Fibroblast of skin of left quadriceps (primary cell): ENCODE measurements around the gene CPED1.
"Not testable (repeated sequence)": the region's sequence is repeated elsewhere in the genome, so short reads cannot be mapped to it uniquely, and the experiment has no call there.

Experiments used
- DNase-seq, 2 experiments: peaks; one replicate each; pipeline ENCODE4 v3.0.0-alpha.2; 2013; ENCODE audit warnings: low read depth in 2 of 2

Gene CPED1

GRCh38 chr7:120981117-120981516 lies 7.4 kb upstream of the CPED1 start:
- DNase-seq, result no peak

GRCh38 chr7:120981888-120982615 lies 6.5 kb upstream of the CPED1 start:
- peak in 1 of 2 experiments; percentile 39 for DNase-seq

GRCh38 chr7:120983592-120983991 lies 4.9 kb upstream of the CPED1 start:
- not testable (repeated sequence) for DNase-seq

GRCh38 chr7:120984406-120984805 lies 4.1 kb upstream of the CPED1 start:
- no peak for DNase-seq

GRCh38 chr7:120985130-120985758 lies 3.3 kb upstream of the CPED1 start:
- DNase-seq, result no peak

- DNase-seq, result no peak
These were observed 2.7 kb upstream of the CPED1 start for GRCh38 chr7:120985839-120986238.

- no peak for DNase-seq
These were observed 1.9 kb upstream of the CPED1 start for GRCh38 chr7:120986650-120987049.

GRCh38 chr7:120987280-120987679 lies 1.2 kb upstream of the CPED1 start:
- no peak for DNase-seq

- peak; percentile 85 to 88 for DNase-seq
These were observed 574 bp upstream of the CPED1 start for GRCh38 chr7:120987683-120988590.

GRCh38 chr7:120989257-120990220 lies 1.0 kb downstream of the CPED1 start:
- no peak for DNase-seq

- no peak for DNase-seq
These were observed 2.1 kb downstream of the CPED1 start for GRCh38 chr7:120990468-120991118.

GRCh38 chr7:120991161-120991560 lies 2.6 kb downstream of the CPED1 start:
- no peak for DNase-seq

GRCh38 chr7:120991581-120991980 lies 3.1 kb downstream of the CPED1 start:
- peak; percentile 71 to 74 for DNase-seq

- no peak for DNase-seq
These were observed 3.9 kb downstream of the CPED1 start for GRCh38 chr7:120992272-120992964.

- DNase-seq, result peak; percentile 51 to 56
These were observed 4.5 kb downstream of the CPED1 start for GRCh38 chr7:120992965-120993494.

GRCh38 chr7:120993553-120994191 lies 5.2 kb downstream of the CPED1 start:
- no peak for DNase-seq

GRCh38 chr7:120994512-120995410 lies 6.2 kb downstream of the CPED1 start:
- no peak for DNase-seq

- no peak for DNase-seq
These were observed 7.1 kb downstream of the CPED1 start for GRCh38 chr7:120995654-120996053.
